HG03354 (cell line): ENCODE data around the gene ASCC2.

Experiments
- ATAC-seq: cut with Tn5 transposase; IDR thresholded peaks from one replicate; pipeline ENCODE4 v1.9.1; 2021; ENCODE audit warnings: mild to moderate bottlenecking; ENCODE audit not compliant: unreplicated experiment, poor library complexity, severe bottlenecking

ASCC2 gene

GRCh38 chr22:29795663-29796062, 42.4 kb downstream of the ASCC2 start:
- no peak for ATAC-seq

GRCh38 chr22:29793396-29793795, 44.7 kb downstream of the ASCC2 start:
- ATAC-seq, result no peak

GRCh38 chr22:29790061-29790460, 48.0 kb downstream of the ASCC2 start:
- no peak for ATAC-seq

GRCh38 chr22:29788339-29789279, 49.5 kb downstream of the ASCC2 start:
- ATAC-seq, result no peak

- ATAC-seq, result no peak
These were observed 50.6 kb downstream of the ASCC2 start for GRCh38 chr22:29787371-29787980.

GRCh38 chr22:29786031-29786430, 52.0 kb downstream of the ASCC2 start:
- ATAC-seq, result no peak

GRCh38 chr22:29784451-29785361, 53.4 kb downstream of the ASCC2 start:
- ATAC-seq, result no peak

- no peak for ATAC-seq
These were observed 55.8 kb downstream of the ASCC2 start for GRCh38 chr22:29782061-29782845.

GRCh38 chr22:29780748-29781676, 57.1 kb downstream of the ASCC2 start:
- ATAC-seq, result no peak

- no peak for ATAC-seq
These were observed 57.9 kb downstream of the ASCC2 start for GRCh38 chr22:29780220-29780619.

GRCh38 chr22:29773233-29773632, 64.8 kb downstream of the ASCC2 start:
- ATAC-seq, result no peak

GRCh38 chr22:29772170-29772641, 65.9 kb downstream of the ASCC2 start:
- ATAC-seq, result no peak

GRCh38 chr22:29769723-29770321, 68.3 kb downstream of the ASCC2 start:
- ATAC-seq, result no peak

GRCh38 chr22:29768052-29768693, 69.9 kb downstream of the ASCC2 start:
- ATAC-seq, result no peak

GRCh38 chr22:29767171-29768051, 70.7 kb downstream of the ASCC2 start, which contains the start of gene UQCR10:
UQCR10 (plus strand) TSS chr22:29767369; CDS start chr22:29767399, 30 bp downstream.
- ATAC-seq, result peak; percentile 79

- peak; percentile 91 for ATAC-seq
These were observed 71.4 kb downstream of the ASCC2 start, which contains the start of gene ZMAT5 for GRCh38 chr22:29766632-29767170. ZMAT5 (minus strand) TSS chr22:29767007; CDS start chr22:29748544, 18,463 bp downstream.
